OCI-M2 (cell line): ENCODE results near the gene TMEM131L.

Experiments
- DNase-seq: peaks from one replicate; lab custom pipeline; 2025; ENCODE audit not compliant: unreplicated experiment; lab: John Stamatoyannopoulos, UW

TMEM131L gene

GRCh38 chr4:153570228-153570973, 104.2 kb downstream of the TMEM131L start:
- DNase-seq = no peak

- DNase-seq = no peak
Measured at GRCh38 chr4:153571006-153571545, 104.9 kb downstream of the TMEM131L start.

- no peak for DNase-seq
Measured at GRCh38 chr4:153572609-153573008, 106.4 kb downstream of the TMEM131L start.

- no peak for DNase-seq
Measured at GRCh38 chr4:153573221-153573620, 107.1 kb downstream of the TMEM131L start.

- DNase-seq = no peak
Measured at GRCh38 chr4:153573881-153574802, 108.0 kb downstream of the TMEM131L start.

GRCh38 chr4:153576443-153576774, 110.2 kb downstream of the TMEM131L start:
- DNase-seq = no peak

GRCh38 chr4:153577053-153577452, 110.9 kb downstream of the TMEM131L start:
- DNase-seq = no peak

GRCh38 chr4:153579410-153579809, 113.2 kb downstream of the TMEM131L start:
- DNase-seq = no peak

GRCh38 chr4:153579872-153580271, 113.7 kb downstream of the TMEM131L start:
- DNase-seq = no peak

GRCh38 chr4:153582954-153583702, 117.0 kb downstream of the TMEM131L start:
- DNase-seq = no peak

GRCh38 chr4:153585026-153585425, 118.9 kb downstream of the TMEM131L start:
- no peak for DNase-seq

GRCh38 chr4:153589703-153590595, 123.8 kb downstream of the TMEM131L start:
- DNase-seq = no peak

- no peak for DNase-seq
Measured at GRCh38 chr4:153591441-153591840, 125.3 kb downstream of the TMEM131L start.

- no peak for DNase-seq
Measured at GRCh38 chr4:153592064-153592463, 125.9 kb downstream of the TMEM131L start.

- no peak for DNase-seq
Measured at GRCh38 chr4:153593161-153593560, 127.0 kb downstream of the TMEM131L start.

GRCh38 chr4:153594210-153594609, 128.1 kb downstream of the TMEM131L start:
- DNase-seq = no peak

GRCh38 chr4:153595894-153596601, 129.9 kb downstream of the TMEM131L start:
- DNase-seq = no peak

- DNase-seq = no peak
Measured at GRCh38 chr4:153602758-153603157, 136.6 kb downstream of the TMEM131L start.

- DNase-seq = no peak
Measured at GRCh38 chr4:153603258-153603657, 137.1 kb downstream of the TMEM131L start.

GRCh38 chr4:153603835-153604234, 137.7 kb downstream of the TMEM131L start:
- no peak for DNase-seq
